Sigmoid colon (tissue), 4 donors: ENCODE measurements around the gene VASH2.

Experiments used
- EP300 ChIP-seq, 4 donors: sonication (generic); formaldehyde crosslinking; IDR thresholded peaks; one replicate each; pipeline ENCODE4 v1.6.1; 2017; ENCODE audit warnings: antibody characterized with exemption in 4 of 4
- POLR2A ChIP-seq, 2 donors: fragments of 450-650 bp; IDR thresholded peaks; one replicate each; pipeline ENCODE4 v1.6.1; 2016; ENCODE audit warnings: antibody characterized with exemption in 2 of 2, mild to moderate bottlenecking in 2 of 2, moderate library complexity in 2 of 2
- POLR2AphosphoS5 ChIP-seq, 4 donors: sonication (generic); formaldehyde crosslinking; IDR thresholded peaks; one replicate each; pipeline ENCODE4 v1.6.1; 2017; ENCODE audit warnings: antibody characterized with exemption in 4 of 4
- TF ChIP-seq, protein P1 (sequence below), 4 experiments: fragments of 450-650 bp in 3 of 4; fragments of 200-600 bp in 1 of 4; IDR thresholded peaks; one replicate each; pipeline ENCODE4 v1.5.1; 2016 to 2019; ENCODE audit warnings: antibody characterized with exemption in 4 of 4, mild to moderate bottlenecking in 3 of 4, moderate library complexity in 2 of 4

DNA sequence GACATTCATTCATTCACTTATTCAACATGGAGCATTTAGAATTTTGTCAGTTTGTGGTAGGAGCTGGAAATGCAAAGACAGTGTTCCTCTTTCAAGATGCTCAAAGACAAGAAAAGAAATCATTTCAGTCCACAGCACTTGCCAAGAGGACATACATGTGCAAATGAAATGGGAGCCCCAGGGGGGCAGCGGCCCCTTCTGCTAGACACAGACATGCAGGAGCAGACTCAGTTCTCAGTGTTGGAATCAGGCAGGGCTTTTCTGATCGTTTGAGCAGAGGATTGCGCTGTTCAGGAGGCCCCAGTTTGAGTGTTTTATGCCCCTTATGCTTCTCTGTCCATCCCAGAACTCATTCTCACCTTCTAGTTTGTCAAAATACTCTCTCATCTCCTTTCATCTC is 35.6 kb upstream of the VASH2 start:
- TF ChIP-seq POLR2A (IDR thresholded peaks at IDR 0.05) (no peak), EP300 (IDR thresholded peaks at IDR 0.05) (no peak), POLR2AphosphoS5 (IDR thresholded peaks at IDR 0.05) (no peak)
- TF ChIP-seq, protein P1, sequence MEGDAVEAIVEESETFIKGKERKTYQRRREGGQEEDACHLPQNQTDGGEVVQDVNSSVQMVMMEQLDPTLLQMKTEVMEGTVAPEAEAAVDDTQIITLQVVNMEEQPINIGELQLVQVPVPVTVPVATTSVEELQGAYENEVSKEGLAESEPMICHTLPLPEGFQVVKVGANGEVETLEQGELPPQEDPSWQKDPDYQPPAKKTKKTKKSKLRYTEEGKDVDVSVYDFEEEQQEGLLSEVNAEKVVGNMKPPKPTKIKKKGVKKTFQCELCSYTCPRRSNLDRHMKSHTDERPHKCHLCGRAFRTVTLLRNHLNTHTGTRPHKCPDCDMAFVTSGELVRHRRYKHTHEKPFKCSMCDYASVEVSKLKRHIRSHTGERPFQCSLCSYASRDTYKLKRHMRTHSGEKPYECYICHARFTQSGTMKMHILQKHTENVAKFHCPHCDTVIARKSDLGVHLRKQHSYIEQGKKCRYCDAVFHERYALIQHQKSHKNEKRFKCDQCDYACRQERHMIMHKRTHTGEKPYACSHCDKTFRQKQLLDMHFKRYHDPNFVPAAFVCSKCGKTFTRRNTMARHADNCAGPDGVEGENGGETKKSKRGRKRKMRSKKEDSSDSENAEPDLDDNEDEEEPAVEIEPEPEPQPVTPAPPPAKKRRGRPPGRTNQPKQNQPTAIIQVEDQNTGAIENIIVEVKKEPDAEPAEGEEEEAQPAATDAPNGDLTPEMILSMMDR (IDR thresholded peaks at IDR 0.05) = no peak
